H1 (cell line): ENCODE measurements around the gene NAV3. TPM values are rescaled to one million over a fixed set of nuclear protein-coding genes. Genes with fewer than 3 reads are reported as not detected.

Experiments
- CEBPB ChIP-seq: IDR thresholded peaks from 2 replicates; pipeline ENCODE4 v1.6.1; 2012; ENCODE audit warnings: low read depth, low read length
- TCF12 ChIP-seq: IDR thresholded peaks from 2 replicates; pipeline ENCODE4 v1.6.1; 2011; ENCODE audit warnings: low read depth, mild to moderate bottlenecking, low read length
- polyA plus RNA-seq, 7 experiments: library from polyadenylated mRNA; depleted of rRNA in 3 of 7; stranded (reverse) in 5 of 7; unstranded in 2 of 7; fragments of >200 nt in 5 of 7; fragments of 200-250 nt in 2 of 7; gene quantifications; 1 replicate in 5 of 7; 2 replicates in 1 of 7; 4 replicates in 1 of 7; pipeline versions ENCODE4 v1.2.1 to v1.2.3, GENCODE V29; 2011 to 2013; ENCODE audit warnings: missing spikeins in 2 of 7, mixed read lengths in 2 of 7
- total RNA-seq: library from RNA; stranded (reverse); fragmentation: NEBNext Ultra II Directional; extraction: Animal tissue kit (Norgen Biotek cat#: 25700); gene quantifications from 2 replicates; pipeline ENCODE4 v1.2.1, GENCODE V29; 2021
- TF ChIP-seq, protein P1 (sequence below): IDR thresholded peaks from 2 replicates; pipeline ENCODE4 v1.6.1; 2012; ENCODE audit warnings: inconsistent platforms

NAV3 gene
- total and polyA plus RNA-seq, 2 of the 8 experiments (the other 6 are each of a cell fraction or from before 2014, with no cell fraction given) = 0.47 to 5.0 TPM

DNA sequence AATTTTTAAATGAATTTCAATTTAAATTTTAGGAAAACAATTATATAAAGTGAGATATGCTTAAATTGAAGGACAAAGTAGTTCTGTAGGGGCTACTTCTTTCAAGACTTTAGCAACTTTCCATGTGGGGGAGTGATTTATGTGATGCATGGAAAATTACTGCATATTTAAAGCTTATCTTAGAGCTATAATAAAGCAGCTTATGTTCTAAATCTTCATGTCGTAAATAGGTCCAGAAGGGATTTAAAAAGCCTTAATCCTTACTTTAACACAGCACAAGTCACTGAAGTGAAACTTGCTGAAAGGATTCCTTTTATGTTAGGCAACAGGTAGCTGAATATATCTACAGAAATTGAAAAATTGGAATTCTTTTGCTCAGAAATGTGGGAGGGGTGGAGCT, 340.4 kb downstream of the NAV3 start (continued):
- TF ChIP-seq TCF12 = no peak
- TF ChIP-seq, protein P1, sequence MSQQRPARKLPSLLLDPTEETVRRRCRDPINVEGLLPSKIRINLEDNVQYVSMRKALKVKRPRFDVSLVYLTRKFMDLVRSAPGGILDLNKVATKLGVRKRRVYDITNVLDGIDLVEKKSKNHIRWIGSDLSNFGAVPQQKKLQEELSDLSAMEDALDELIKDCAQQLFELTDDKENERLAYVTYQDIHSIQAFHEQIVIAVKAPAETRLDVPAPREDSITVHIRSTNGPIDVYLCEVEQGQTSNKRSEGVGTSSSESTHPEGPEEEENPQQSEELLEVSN = no peak
- no peak for TF ChIP-seq CEBPB
